ENCODE data around the gene MEGF9.

DNA sequence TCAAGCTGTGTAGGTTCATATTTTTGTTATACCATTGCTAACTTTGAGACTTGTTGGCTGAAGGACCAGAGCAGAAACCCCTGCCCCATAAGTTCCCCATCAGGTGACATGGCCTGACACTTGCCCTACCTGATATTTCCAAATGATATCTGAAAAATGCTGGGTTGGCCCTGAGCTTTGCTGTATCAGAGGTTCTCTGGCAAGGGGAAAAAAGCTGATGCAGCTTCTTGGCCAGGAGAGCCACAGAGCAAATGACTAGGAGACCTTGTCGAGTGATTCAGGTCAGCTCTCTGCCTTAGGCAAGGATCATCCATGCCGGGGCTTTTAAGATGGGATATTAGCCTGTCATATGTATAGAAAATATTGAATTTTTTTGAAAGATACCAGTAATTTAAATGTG is 2.9 kb upstream of the MEGF9 start:
- TF ChIP-seq, protein P1, sequence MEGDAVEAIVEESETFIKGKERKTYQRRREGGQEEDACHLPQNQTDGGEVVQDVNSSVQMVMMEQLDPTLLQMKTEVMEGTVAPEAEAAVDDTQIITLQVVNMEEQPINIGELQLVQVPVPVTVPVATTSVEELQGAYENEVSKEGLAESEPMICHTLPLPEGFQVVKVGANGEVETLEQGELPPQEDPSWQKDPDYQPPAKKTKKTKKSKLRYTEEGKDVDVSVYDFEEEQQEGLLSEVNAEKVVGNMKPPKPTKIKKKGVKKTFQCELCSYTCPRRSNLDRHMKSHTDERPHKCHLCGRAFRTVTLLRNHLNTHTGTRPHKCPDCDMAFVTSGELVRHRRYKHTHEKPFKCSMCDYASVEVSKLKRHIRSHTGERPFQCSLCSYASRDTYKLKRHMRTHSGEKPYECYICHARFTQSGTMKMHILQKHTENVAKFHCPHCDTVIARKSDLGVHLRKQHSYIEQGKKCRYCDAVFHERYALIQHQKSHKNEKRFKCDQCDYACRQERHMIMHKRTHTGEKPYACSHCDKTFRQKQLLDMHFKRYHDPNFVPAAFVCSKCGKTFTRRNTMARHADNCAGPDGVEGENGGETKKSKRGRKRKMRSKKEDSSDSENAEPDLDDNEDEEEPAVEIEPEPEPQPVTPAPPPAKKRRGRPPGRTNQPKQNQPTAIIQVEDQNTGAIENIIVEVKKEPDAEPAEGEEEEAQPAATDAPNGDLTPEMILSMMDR (IDR thresholded peaks at IDR 0.05), result no peak
- TF ChIP-seq ZFX (IDR thresholded peaks at IDR 0.05; ENCODE audit: borderline replicate concordance), result no peak

All from 22Rv1 (cell line).